Right atrium auricular region (tissue), 2 donors: ENCODE data around the gene FHDC1. TPM values are rescaled to one million over a fixed set of nuclear protein-coding genes. Genes with fewer than 3 reads are reported as not detected.

ENCODE experiments used
- DNase-seq: peaks from one replicate; pipeline ENCODE4 v3.0.0-alpha.2; 2019; ENCODE audit warnings: low spot score
- H3K27ac ChIP-seq, 2 donors: fragments of 200-600 bp; sonication (generic); 1 replicate in 1 of 2; 2 replicates in 1 of 2; pipeline ENCODE4 v1.5.1; 2016 to 2019
- H3K27me3 ChIP-seq, 2 donors: fragments of 200-600 bp; sonication (generic); one replicate each; pipeline versions ENCODE4 v1.5.1 to v1.6.0; 2017 to 2019
- H3K36me3 ChIP-seq: fragments of 200-600 bp; sonication (generic); one replicate; pipeline ENCODE4 v1.5.1; 2016
- H3K4me1 ChIP-seq, 2 donors: fragments of 200-600 bp; sonication (generic); one replicate each; pipeline versions ENCODE4 v1.5.1 to v1.6.0; 2017 to 2019
- H3K4me3 ChIP-seq, 2 donors: fragments of 200-600 bp; sonication (generic); 1 replicate in 1 of 2; 2 replicates in 1 of 2; pipeline ENCODE4 v1.5.1; 2017 to 2019; ENCODE audit warnings: mild to moderate bottlenecking in 1 of 2, moderate library complexity in 1 of 2
- H3K9me3 ChIP-seq, 2 donors: fragments of 200-600 bp; sonication (generic); one replicate each; pipeline ENCODE4 v1.5.1; 2019
- CTCF ChIP-seq, 2 donors: fragments of 200-600 bp; sonication (generic); IDR thresholded peaks; one replicate each; pipeline ENCODE4 v1.5.1; 2019; ENCODE audit warnings: antibody characterized with exemption in 2 of 2
- total RNA-seq, 2 donors: library from RNA; depleted of rRNA; stranded (reverse); fragments of >200 nt; gene quantifications; one replicate each; pipeline ENCODE4 v1.1.0, GENCODE V29; 2016

Gene FHDC1
- total RNA-seq, 2 donors from 2014 or later = 0.33 to 0.90 TPM

- Histone ChIP-seq H3K36me3 (no peaks in the 10 kb centered on the region), H3K27ac (no peak overlapping the region), H3K4me1 (no peaks in the 10 kb centered on the region), H3K27me3 (no peaks in the 10 kb centered on the region), H3K4me3 (no peak overlapping the region), H3K9me3 (no peaks in the 10 kb centered on the region)
- no peak for DNase-seq
- no peak for TF ChIP-seq CTCF (IDR thresholded peaks at IDR 0.05)
Observed at GRCh38 chr4:153005899-153006381, 69.8 kb downstream of the FHDC1 start.

- no peaks in the 10 kb centered on the region for H3K36me3 ChIP-seq
Observed at GRCh38 chr4:153008578-153009199, 72.6 kb downstream of the FHDC1 start.

GRCh38 chr4:153010146-153010545, 74.0 kb downstream of the FHDC1 start:
- no peak for TF ChIP-seq CTCF (IDR thresholded peaks at IDR 0.05)

More at GRCh38 chr4:153008578-153009199, 72.6 kb downstream of the FHDC1 start:
- Histone ChIP-seq H3K4me3 (no peak overlapping the region), H3K27ac (no peak overlapping the region), H3K9me3 (no peaks in the 10 kb centered on the region), H3K27me3 (no peaks in the 10 kb centered on the region), H3K4me1 (no peaks in the 10 kb centered on the region)
- TF ChIP-seq CTCF (IDR thresholded peaks at IDR 0.05) = no peak
- DNase-seq = no peak

GRCh38 chr4:153013202-153013977, 77.3 kb downstream of the FHDC1 start:
- Histone ChIP-seq H3K36me3 (no peaks in the 10 kb centered on the region), H3K27ac (no peak overlapping the region)
- no peak for DNase-seq

More at GRCh38 chr4:153010146-153010545, 74.0 kb downstream of the FHDC1 start:
- H3K4me1 ChIP-seq = no peaks in the 10 kb centered on the region
- no peaks in the 10 kb centered on the region for H3K9me3 ChIP-seq
- DNase-seq = no peak
- H3K27ac ChIP-seq = no peak overlapping the region
- H3K27me3 ChIP-seq = no peaks in the 10 kb centered on the region
- no peaks in the 10 kb centered on the region for H3K36me3 ChIP-seq
- no peak overlapping the region for H3K4me3 ChIP-seq

GRCh38 chr4:153014460-153014859, 78.3 kb downstream of the FHDC1 start:
- TF ChIP-seq CTCF (IDR thresholded peaks at IDR 0.05) = no peak
- DNase-seq = no peak
- Histone ChIP-seq H3K27me3 (no peaks in the 10 kb centered on the region), H3K4me3 (no peak overlapping the region), H3K27ac (no peak overlapping the region), H3K4me1 (no peaks in the 10 kb centered on the region), H3K36me3 (no peaks in the 10 kb centered on the region), H3K9me3 (no peaks in the 10 kb centered on the region)

More at GRCh38 chr4:153013202-153013977, 77.3 kb downstream of the FHDC1 start:
- H3K9me3 ChIP-seq = no peaks in the 10 kb centered on the region
- TF ChIP-seq CTCF (IDR thresholded peaks at IDR 0.05) = no peak
- H3K4me1 ChIP-seq = no peaks in the 10 kb centered on the region
- H3K4me3 ChIP-seq = no peak overlapping the region
- no peaks in the 10 kb centered on the region for H3K27me3 ChIP-seq
